SK-N-SH treated with all-trans-retinoic acid at 6 μM for 48 hours (cell line): ENCODE data around the gene C1QC.

Source experiments
- ATAC-seq: fragments of 200-7000 bp; cut with Tn5 transposase; 3 replicates; pipeline ENCODE4 v1.9.1; 2020; ENCODE audit warnings: mild to moderate bottlenecking, moderate library complexity
- ARNTL ChIP-seq: fragments of 450-650 bp; formaldehyde crosslinking; IDR thresholded peaks from 2 replicates; pipeline ENCODE4 v1.5.0; 2020; ENCODE audit warnings: low read depth, mild to moderate bottlenecking, moderate library complexity, borderline replicate concordance
- BACH2 ChIP-seq: fragments of 250-450 bp; sonication (Bioruptor Pico); IDR thresholded peaks from 2 replicates; pipeline ENCODE4 v1.9.0; 2021; ENCODE audit warnings: mild to moderate bottlenecking, borderline replicate concordance
- CREB5 ChIP-seq: fragments of 250-450 bp; sonication (Bioruptor Pico); IDR thresholded peaks from 2 replicates; pipeline ENCODE4 v1.5.1; 2020; ENCODE audit warnings: low read depth, mild to moderate bottlenecking, moderate library complexity
- CSDC2 ChIP-seq: fragments of 250-450 bp; sonication (Bioruptor Pico); IDR thresholded peaks from 2 replicates; pipeline ENCODE4 v1.5.0; 2020; ENCODE audit warnings: mild to moderate bottlenecking, moderate library complexity
- CSRNP3 ChIP-seq: fragments of 250-450 bp; sonication (Bioruptor Pico); IDR thresholded peaks from 2 replicates; pipeline ENCODE4 v1.5.1; 2021; ENCODE audit warnings: mild to moderate bottlenecking, moderate library complexity
- ESRRG ChIP-seq: fragments of 250-450 bp; sonication (Bioruptor Pico); IDR thresholded peaks from 2 replicates; pipeline ENCODE4 v1.6.1; 2021; ENCODE audit warnings: mild to moderate bottlenecking
- GLIS3 ChIP-seq: fragments of 250-450 bp; sonication (Bioruptor Pico); IDR thresholded peaks from 2 replicates; pipeline ENCODE4 v1.5.0; 2020; ENCODE audit warnings: mild to moderate bottlenecking, moderate library complexity
- ISL1 ChIP-seq: fragments of 250-450 bp; sonication (Bioruptor Pico); IDR thresholded peaks from 2 replicates; pipeline ENCODE4 v2.1.2; 2022; ENCODE audit warnings: mild to moderate bottlenecking, moderate library complexity
- OSR1 ChIP-seq: fragments of 250-450 bp; sonication (Bioruptor Pico); IDR thresholded peaks from 2 replicates; pipeline ENCODE4 v1.8.0; 2022; ENCODE audit warnings: moderate library complexity, mild to moderate bottlenecking, inconsistent platforms
- POU6F1 ChIP-seq: fragments of 250-450 bp; sonication (Bioruptor Pico); IDR thresholded peaks from 2 replicates; pipeline ENCODE4 v1.8.0; 2021; ENCODE audit warnings: low read depth, mild to moderate bottlenecking, moderate library complexity, borderline replicate concordance
- SNAI2 ChIP-seq: fragments of 250-450 bp; sonication (Bioruptor Pico); IDR thresholded peaks from 2 replicates; pipeline ENCODE4 v1.5.0; 2020; ENCODE audit warnings: mild to moderate bottlenecking, moderate library complexity
- TCF4 ChIP-seq: fragments of 250-450 bp; sonication (Bioruptor Pico); IDR thresholded peaks from 2 replicates; pipeline ENCODE4 v1.8.0; 2021; ENCODE audit warnings: mild to moderate bottlenecking, moderate library complexity, borderline replicate concordance
- TOX ChIP-seq: fragments of 250-450 bp; sonication (Bioruptor Pico); IDR thresholded peaks from 2 replicates; pipeline ENCODE4 v1.8.0; 2021; ENCODE audit warnings: mild to moderate bottlenecking, moderate library complexity, borderline replicate concordance
- TSHZ2 ChIP-seq: fragments of 250-450 bp; sonication (Bioruptor Pico); IDR thresholded peaks from 2 replicates; pipeline ENCODE4 v1.5.0; 2020; ENCODE audit warnings: mild to moderate bottlenecking, moderate library complexity
- ZC3H10 ChIP-seq: fragments of 250-450 bp; sonication (Bioruptor Pico); IDR thresholded peaks from 2 replicates; pipeline ENCODE4 v1.5.1; 2021; ENCODE audit warnings: mild to moderate bottlenecking, moderate library complexity
- ZFP3 ChIP-seq: fragments of 250-450 bp; sonication (Bioruptor Pico); IDR thresholded peaks from 2 replicates; pipeline ENCODE4 v1.5.0; 2020; ENCODE audit warnings: mild to moderate bottlenecking, moderate library complexity
- ZFP30 ChIP-seq: fragments of 450-650 bp; formaldehyde crosslinking; IDR thresholded peaks from 2 replicates; pipeline ENCODE4 v1.5.0; 2022; ENCODE audit warnings: mild to moderate bottlenecking, moderate library complexity
- ZNF565 ChIP-seq: fragments of 450-650 bp; formaldehyde crosslinking; conservative IDR thresholded peaks from 2 replicates; pipeline ENCODE4 v1.5.0; 2020; ENCODE audit warnings: low read depth, mild to moderate bottlenecking, moderate library complexity
- ZNF70 ChIP-seq: fragments of 450-650 bp; formaldehyde crosslinking; IDR thresholded peaks from 2 replicates; pipeline ENCODE4 v1.5.0; 2020; ENCODE audit warnings: mild to moderate bottlenecking, moderate library complexity
- ZNF8 ChIP-seq: fragments of 450-650 bp; formaldehyde crosslinking; IDR thresholded peaks from 2 replicates; pipeline ENCODE4 v1.5.0; 2020; ENCODE audit warnings: mild to moderate bottlenecking, moderate library complexity

Gene C1QC

GRCh38 chr1:22600817-22601605 is 42.4 kb upstream of the C1QC start:
- no peak for TF ChIP-seq ZC3H10 (CRISPR knock-in tag)
- TF ChIP-seq ZFP30 (CRISPR knock-in tag), result no peak
- no peak for TF ChIP-seq TCF4 (CRISPR knock-in tag)
- TF ChIP-seq, all 23 proteins: peak for 0
- no peak for ATAC-seq

- ATAC-seq, result no peak
Measured at GRCh38 chr1:22601610-22602009, 41.8 kb upstream of the C1QC start.

GRCh38 chr1:22602060-22602740 is 41.2 kb upstream of the C1QC start:
- no peak for ATAC-seq
- TF ChIP-seq GLIS3 (CRISPR knock-in tag) (no peak), ZNF70 (CRISPR knock-in tag) (no peak), ZNF565 (CRISPR knock-in tag) (no peak), ISL1 (CRISPR knock-in tag) (no peak), CREB5 (no peak), BACH2 (CRISPR knock-in tag) (no peak), ESRRG (CRISPR knock-in tag) (no peak), ZFP30 (CRISPR knock-in tag) (no peak)

More at GRCh38 chr1:22601610-22602009, 41.8 kb upstream of the C1QC start:
- TF ChIP-seq ZNF8 (CRISPR knock-in tag) (no peak), ESRRG (CRISPR knock-in tag) (no peak), ARNTL (CRISPR knock-in tag) (no peak), BACH2 (CRISPR knock-in tag) (no peak), CREB5 (no peak), ZC3H10 (CRISPR knock-in tag) (no peak), GLIS3 (CRISPR knock-in tag) (no peak), CSDC2 (CRISPR knock-in tag) (no peak), SNAI2 (CRISPR knock-in tag) (no peak), POU6F1 (CRISPR knock-in tag) (no peak), ZFP30 (CRISPR knock-in tag) (no peak), TCF4 (CRISPR knock-in tag) (no peak), OSR1 (no peak), ZFP3 (CRISPR knock-in tag) (no peak), ISL1 (CRISPR knock-in tag) (no peak), TSHZ2 (no peak), TOX (no peak), CSRNP3 (CRISPR knock-in tag) (no peak)
